Stimulated activated CD4-positive, alpha-beta T cell treated with anti-CD3 and anti-CD28 coated beads, TNF-alpha, amount 100 ng/mL, for 1 hour (primary cell): ENCODE measurements around the gene ADRA2C.

Source experiments
- DNase-seq, 3 donors: peaks; one replicate each; pipeline ENCODE4 v3.0.0-alpha.2; 2020; ENCODE audit warnings: low read depth in 3 of 3, low spot score in 1 of 3

The ADRA2C gene

DNA sequence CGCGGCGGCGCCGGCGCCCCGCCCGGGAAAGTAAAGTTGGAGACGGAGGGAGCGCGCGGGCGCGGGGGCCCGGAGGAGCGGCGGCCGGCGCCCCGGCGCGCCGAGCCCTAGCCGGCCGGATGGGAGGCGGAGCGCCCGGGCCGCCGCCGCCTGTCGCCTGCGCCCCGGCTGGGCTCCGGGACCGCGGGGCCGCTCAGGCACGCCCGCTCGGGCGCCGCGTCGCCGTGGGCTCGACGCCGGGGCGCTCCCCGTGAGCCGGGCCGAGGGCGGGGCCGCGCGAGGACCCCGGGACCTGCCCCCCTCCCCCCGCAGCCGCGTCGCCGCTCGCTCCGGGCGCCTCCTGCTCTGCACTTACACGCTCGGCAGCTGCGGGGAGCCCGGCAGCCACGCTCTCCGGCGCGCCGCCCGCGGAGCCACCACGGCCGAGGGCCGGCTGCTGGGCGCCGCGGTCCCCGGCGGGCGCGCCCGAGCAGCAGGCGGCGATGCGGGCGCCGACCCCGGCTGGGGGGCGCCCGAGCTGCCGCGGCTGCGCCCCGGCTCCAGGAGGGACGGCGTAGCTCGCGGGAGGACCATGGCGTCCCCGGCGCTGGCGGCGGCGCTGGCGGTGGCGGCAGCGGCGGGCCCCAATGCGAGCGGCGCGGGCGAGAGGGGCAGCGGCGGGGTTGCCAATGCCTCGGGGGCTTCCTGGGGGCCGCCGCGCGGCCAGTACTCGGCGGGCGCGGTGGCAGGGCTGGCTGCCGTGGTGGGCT lies at the start of gene ADRA2C:
Gene ADRA2C, plus strand, starts transcription at position 350 of the 749 bp plus-strand sequence. Its CDS starts 222 bp downstream, at position 572.
- no peak for DNase-seq

DNA sequence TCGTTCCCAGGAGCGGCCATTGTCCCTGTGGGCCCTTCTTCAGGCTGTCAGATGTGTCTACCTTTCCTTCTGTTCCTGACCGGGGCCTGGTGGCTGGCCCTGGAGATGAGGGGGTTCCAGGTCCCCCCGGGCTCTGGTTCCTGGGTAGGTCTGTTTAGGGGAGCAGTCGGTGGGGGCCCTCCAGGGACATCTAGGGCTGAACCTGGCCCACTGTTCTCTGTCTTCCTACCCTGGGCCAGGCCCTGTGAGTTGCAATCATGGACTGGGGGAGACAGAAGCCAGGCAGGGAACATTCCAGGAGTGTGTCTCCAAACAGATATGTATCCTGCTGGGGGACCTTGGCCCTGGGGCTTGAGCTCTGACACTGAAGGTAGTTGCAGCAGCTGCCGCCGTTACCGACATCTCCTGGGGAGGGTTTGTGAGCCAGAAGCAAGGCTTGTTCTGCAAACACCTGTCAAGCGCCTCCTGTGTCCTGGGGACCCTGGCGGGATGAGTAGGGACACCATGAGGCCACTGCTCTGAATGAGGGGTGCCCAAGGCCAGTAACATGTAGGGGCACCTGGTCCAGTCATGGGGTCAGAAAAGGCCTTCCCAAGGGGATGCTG lies 49.5 kb upstream of the ADRA2C start:
- DNase-seq = no peak

DNA sequence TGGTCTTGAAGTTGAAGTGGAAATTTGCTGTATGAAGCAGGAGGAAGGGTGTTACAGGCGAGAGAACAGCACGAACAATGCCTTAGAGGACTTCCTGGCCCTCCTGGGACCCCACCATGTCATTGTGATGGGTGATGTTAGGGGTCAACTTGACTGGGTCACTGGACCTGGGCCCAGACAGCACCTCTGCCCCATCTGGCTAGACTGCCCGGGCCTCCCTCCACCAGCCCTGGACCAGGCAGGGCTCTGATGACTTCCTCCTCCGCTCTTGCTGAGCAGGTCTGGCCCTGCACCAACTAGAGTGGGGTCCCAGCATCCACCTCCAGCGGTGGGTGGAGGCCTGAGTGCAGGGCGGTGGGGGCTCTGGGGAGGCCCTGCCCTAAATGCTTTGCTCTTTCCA lies 48.9 kb upstream of the ADRA2C start:
- no peak for DNase-seq

DNA sequence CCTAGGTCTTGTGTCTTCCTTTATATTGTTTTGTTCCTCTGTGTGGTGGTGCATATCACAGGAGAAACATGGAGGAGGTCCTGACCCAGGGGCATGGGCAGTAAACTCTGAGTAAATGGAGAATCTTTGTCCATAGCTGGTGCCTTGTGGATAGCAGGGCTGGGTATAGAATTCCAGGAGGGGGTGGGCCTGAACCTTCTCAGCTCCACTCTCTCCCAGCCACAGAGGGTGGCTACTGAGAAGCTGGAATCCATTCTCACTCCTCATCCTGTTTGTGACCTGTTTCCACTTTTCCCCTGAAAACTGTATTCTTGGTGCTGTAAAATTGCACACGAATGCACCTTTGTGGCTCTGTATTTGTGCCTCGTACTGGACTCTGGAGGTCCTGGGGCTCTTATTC lies 47.7 kb upstream of the ADRA2C start:
- DNase-seq = no peak

DNA sequence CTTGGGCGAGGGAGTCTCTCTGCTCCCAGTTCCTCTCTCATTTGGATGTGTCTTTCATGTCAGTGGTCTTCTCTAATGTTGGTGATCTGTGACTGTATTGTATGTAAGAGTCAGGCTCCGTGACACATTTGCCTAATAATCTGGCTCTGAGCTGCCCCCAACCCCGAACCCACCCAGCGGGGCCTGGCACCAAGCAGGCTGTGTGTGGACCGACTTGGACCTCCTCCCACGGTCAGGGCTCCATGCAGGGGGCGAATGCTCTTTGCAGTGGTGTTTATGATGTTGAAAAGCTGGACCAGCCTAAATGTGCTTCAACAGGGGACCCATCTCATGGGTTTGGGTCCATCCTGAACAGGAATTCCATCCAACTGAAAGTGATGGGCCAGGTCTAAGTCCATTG lies 47.0 kb upstream of the ADRA2C start:
- DNase-seq = no peak

DNA sequence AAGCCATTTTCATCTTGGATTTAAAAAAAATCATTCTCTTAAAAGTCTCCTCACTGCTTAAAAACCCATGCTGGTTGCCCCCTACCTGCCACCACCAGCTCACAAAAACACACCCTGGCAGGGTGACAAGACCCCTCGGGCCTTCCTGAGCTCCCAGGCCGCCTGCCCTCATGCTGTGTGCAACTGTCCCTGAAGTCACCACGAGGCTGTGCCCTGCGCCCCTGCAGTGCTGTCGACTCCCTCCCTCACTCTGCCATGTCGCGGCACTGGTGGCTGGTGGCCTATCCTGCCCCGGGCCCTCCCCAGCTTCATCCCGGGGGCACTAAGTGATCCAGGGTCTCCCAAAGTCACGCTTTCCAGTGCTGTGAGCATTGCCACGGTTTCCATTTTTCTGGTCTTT lies 46.3 kb upstream of the ADRA2C start:
- DNase-seq = no peak

DNA sequence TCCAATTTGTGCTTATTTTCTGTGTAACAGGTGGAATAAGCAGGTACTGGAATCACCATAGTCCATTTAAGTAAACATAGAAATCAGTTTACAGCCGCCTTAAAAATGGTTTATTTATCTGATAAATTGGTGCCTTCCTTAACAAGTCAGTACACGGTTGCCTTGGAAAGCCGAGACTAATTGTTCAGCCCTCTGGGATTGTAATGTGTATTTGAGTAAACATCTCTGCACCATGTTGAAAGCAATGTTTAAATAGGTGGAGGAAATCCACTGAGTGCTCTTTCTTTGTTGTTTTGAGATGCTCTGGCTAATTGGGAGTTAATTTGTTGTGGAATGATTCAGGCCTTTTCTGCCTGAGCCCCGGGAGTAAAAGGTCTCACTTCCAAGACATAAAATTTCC lies 45.7 kb upstream of the ADRA2C start:
- DNase-seq = no peak

DNA sequence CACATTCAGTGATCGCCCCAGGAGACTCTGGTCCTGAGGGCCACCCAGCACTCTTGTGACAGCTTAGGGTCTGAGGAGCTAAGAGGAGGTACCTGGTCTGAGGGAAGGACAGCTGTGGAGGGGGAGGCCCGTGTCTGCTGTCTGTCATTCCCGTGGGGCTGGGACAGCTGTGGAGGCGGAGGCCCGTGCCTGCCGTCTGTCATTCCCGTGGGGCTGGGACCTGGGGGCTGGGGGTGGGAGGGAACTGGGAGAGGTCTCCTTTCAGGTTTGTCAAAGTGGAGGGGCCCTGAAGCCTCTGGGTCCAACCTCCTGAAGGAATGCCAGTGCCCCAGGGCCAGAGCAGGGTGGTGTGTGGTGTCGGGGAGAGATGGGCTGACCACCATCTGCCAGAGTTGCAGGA lies 45.0 kb upstream of the ADRA2C start:
- no peak for DNase-seq

DNA sequence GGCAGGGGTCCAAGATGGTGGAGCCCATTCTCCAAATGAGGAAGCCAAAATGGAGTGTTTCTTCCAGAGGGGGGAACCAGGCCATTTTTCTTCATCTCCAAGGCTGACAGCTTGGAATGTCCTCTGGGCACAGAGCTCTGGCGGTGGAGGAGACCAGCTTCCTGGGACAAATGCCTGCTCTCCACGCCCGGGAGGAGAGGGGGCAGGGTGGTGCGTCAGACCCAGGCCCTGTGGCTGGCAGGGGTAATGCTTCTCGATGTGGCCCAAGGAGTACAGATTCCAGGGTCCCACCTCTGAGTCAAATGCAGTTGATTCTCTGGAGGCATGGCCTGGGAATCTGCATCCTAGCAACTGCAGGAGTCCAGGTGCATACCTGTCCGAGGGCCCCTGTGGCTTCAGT lies 44.6 kb upstream of the ADRA2C start:
- no peak for DNase-seq

DNA sequence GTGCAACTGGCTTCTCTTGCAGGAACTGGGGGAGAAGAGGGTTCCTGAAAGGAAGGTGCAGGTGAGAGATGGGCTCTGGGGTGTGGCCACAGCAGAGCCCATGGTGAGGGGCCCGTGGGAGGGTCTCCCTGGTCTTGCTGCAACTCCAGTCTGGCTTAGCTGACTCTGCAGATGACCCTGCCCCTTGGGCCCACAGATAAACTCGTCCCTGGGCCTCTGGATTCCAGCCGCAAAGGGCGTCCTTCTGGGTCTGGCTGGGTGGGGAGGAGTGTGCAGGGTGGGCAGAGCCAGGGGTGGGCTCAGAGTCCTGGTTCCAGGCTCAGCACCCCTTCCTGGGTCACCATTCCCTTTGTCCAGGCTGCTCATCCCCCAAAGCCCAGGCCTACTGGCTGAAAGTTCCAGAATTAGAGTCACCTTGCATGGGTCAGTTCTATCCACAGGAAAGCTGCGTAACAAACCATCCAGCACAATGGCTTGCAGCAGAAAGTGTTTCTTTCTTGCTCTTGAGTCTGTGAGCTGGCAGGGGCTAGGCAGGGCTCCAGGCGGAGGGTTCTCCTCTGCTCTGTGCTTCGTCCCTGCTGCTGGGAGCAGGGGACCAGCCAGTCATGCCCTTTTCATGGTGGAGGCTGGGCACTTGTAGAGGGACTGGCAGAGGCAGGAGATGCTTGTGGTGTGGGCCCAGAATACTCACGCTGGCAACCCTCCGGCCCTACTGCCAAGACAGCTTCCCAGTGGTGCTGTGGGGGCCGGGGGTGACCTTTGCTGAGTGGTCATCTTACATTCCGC lies 43.5 kb upstream of the ADRA2C start:
- no peak for DNase-seq

DNA sequence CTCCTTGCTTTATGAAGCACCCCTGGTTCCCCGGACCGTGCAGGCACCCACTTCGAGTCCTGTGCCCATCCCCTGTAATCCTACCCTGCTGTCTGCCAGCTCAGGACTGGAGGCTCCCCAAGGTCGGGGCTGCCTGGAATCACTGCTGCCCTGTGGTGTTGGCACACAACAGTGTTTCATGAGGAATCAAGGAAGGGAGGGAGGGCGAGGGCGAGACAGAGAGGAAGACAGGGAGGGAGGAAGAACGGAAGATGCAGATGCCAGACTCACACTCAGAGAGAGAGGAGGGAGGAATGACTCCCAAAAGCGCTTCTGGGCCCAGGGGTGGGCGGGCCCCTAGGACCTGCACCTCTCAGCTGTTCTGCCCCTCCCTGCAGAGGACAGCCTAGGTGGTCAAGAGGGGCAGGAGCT lies 42.9 kb upstream of the ADRA2C start:
- no peak for DNase-seq

DNA sequence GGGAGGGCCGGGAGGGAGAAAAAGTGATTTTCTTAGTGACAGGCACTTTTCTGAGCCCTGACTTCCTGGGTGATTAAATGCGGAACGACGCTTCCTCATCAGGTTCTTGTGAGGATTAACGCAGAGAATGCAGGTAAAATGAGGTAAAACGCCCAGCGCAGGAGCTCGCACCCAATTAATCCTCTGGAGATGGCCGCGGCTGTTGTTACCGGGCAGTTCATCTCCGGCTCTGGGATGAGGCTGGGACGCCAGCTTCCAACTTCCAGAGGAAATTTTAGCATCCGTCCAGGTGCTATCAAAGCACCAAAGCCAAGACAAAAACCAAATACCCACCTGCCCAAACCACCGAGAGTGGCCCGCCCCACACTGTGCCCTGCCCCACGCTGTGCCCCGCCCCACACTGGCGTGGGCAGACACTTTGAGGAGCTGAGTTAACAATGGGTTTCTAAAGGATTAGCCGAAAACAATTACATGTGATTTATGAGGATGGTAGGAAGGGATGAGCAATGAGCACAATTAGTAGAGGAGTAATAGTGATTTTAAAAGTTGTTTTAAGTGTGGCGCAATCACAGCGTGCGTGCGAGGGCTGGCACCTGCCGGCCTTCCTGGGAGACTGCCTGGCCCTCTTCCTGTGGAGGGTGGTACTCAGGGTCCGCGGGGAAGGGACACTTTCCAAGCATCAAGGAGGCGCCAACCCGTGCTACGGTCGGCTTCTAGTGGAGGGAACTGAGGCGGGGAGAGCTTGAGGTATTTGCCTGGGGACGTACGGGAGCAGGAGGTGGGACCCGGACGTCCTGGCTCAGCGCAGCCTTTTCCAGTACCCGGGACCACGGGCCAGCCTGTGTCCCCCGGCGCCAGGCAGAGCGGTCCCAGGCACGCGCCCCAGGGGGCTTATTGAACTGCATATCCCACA lies 41.6 kb upstream of the ADRA2C start:
- DNase-seq = no peak

DNA sequence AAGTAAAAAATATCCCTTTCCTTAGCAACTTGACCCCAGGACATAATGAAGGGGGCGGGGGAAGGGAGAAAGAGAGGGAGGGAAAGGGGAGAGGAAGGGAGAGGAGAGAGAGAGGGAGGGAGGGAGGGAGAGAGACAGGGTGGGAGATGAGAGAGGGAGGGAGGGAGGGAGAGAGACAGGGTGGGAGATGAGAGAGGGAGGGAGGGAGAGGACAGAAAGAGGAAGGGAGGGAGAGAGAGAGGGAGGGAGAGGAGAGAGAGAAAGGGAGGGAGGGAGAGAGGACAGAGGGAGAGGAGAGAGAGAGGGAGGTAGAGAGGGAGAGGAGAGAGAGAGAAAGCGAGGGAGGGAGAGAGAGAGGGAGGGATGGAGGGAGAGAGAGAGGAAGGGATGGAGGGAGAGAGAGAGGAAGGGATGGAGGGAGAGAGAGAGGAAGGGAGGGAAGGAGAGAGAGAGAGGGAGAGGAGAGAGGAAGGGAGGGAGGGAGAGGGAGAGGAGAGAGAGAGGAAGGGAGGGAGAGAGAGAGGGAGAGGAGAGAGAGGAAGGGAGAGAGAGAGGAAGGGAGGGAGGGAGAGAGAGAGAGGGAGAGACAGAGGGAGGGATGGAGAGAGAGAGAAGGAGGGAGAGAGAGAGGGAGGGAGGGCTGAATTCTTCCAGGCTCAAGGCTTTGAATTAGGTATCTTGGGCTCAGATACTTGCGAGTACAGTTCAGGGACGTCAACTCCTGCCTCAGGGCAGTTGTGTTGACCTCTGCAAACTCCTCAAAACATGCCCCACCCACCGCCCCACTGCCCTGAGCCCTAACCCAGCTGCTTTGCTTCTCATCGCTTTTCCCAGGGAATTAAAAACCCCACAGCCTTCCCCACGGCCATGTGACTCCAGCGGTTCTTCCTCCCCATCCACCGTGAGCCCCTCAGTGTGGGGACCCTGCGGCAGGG lies 40.0 kb upstream of the ADRA2C start:
- no peak for DNase-seq

DNA sequence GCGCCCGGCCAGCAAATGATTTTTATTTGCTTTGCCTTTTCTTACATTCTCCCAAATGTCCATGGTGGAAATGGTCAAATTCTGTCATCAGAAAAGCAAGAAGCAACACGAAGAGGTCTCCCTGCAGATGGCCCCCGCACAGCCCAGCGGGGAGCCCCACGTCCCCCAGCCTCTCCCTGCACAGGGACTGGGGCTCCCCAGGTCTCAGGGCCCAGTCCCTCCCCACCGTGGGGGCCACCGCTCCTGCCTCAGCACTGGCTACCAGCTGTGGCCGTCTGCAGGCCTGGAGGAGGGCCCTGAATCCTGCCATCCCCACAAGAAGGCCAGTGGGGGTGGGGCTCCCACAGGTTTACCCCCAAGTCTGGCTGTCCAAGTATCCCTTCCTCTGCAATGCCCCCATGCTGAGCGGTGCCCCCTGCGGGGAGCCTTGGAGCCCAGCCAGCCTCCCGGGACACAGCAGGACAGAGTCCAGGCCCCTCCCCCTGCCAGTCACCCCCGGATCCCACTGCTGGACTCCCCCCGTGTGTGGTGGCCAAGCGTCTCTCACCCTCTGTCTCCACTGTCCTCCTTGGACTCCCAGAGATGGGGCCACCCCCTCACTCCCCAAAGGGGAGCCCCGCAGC lies 38.2 kb upstream of the ADRA2C start:
- no peak for DNase-seq

DNA sequence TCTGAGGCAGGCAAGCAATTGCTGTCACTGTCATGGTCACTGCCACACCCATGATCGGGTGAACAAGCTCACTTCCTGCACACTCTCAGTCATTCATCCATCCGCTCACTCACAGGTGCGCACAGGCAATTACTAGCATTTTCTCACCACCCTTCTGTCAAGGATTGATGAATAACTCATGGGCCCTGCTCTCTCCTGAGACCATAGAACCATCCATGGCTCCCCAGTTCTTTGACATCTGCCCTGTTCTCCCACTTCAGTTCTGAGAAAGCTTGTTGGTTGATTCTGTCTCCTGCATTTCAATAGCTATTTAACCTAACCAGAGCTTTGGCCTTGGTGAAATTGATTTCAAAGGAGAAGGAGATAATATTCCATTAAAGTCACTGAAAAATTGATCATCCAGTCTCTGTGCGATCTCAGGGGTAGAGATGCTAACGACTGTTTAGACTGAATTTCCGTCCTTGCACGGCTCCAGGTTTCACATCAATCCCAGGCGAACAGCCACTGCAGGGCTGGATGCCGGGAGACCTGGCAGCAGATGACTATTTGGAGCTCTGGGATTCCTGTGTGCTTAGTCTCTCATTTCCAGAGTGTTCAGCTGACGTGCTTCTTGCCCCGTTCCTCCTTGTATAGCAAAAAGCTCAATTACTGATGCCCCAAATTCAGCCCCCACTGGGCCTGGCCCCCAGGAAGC lies 36.9 kb upstream of the ADRA2C start:
- DNase-seq = no peak

DNA sequence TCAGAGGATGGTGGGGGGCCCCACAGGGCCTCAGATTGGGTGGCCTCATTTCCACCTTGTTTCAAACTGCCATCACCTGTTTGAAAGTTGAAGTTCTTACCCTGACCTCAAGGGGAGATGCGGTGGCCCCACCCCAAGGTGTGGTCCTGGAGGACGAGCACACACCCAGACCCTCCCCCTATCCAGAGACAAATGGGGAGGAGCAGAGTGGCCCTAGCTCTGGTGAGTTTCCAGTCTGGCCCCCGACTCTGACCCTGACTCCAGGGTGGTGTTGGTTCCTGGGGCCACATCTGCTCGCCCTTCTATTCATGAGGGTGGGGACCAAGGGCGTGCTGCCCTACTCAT lies 36.3 kb upstream of the ADRA2C start:
- no peak for DNase-seq

DNA sequence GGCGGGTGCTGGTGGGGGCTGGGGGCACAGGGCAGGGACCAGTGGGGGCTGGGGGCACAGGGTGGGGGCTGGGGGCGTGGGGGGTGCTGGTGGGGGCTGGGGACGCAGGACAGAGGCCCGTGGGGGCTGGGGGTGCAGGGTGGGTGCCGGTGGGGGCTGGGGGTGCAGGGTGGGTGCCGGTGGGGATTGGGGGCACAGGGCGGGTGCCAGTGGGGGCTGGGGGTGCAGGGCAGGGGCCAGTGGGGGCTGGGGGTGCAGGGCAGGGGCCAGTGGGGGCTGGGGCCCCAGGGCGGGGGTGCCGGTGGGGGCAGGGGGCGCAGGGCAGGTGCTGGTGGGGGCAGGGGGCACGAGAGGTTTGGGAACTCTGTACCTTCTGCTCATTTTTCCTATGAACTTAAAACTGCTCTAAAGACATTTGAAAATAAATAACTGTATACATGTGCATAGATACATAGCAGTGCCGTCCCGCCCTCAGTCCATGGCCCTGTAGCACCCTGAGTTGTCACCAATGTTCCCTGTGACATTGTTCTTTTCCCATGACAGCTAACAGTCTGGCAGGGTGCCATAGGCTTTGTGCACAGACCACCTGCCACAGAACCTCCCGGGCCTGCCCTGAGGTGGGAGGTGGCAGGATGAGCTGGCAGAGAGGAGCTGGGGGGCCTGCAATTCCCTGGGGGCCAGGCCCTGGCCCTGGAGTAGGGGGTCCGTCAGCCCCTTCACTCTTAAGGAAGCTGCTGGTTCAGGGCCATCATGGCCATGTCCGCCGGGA lies 35.6 kb upstream of the ADRA2C start:
- no peak for DNase-seq
